Choroid plexus epithelial cell (primary cell): Measurements from ENCODE around the gene FBXO36.

Experiments
- DNase-seq: peaks from one replicate; pipeline ENCODE4 v3.0.0-alpha.2; 2010; ENCODE audit warnings: low read depth
- H3K4me3 ChIP-seq: 2 replicates; pipeline ENCODE4 v1.5.1; 2011; ENCODE audit warnings: low read depth, mild to moderate bottlenecking, control low read depth, low read length, moderate library complexity
- CTCF ChIP-seq: conservative IDR thresholded peaks from 2 replicates; pipeline ENCODE4 v1.5.1; 2011; ENCODE audit warnings: low read depth, mild to moderate bottlenecking, control low read depth, inconsistent platforms, low read length, moderate library complexity

Gene FBXO36

GRCh38 chr2:230060672-230061293 is 138.5 kb downstream of the FBXO36 start:
- DNase-seq, result no peak
- TF ChIP-seq CTCF, result no peak
- H3K4me3 ChIP-seq, result no peak overlapping the region
